GM19351 (cell line): ENCODE results near the gene KIAA2012.
"Not testable (repeated sequence)": the region's sequence is repeated elsewhere in the genome, so short reads cannot be mapped to it uniquely, and the experiment has no call there.

Source experiments
- ATAC-seq: cut with Tn5 transposase; IDR thresholded peaks from one replicate; pipeline ENCODE4 v1.9.1; 2021; ENCODE audit warnings: mild to moderate bottlenecking, moderate library complexity; ENCODE audit not compliant: unreplicated experiment

KIAA2012 gene

DNA sequence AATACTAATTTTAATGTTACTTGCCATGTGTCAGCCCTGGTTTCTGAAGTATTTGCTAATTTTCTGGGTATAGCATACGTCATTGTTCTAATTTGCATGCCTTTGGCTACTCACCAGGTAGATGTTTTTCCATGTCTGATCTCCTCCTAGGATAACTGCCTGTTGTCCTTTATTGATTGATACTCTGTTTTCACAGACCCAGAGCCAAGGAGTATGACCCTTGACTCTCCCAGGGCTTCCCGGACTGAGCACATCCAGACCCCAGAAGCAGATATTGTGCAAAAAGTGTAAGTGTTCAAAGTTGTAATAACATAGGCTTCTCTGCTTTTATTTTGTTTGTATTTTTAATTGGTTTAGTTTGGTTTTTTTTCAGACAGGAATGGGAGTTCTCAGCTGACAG is 111.5 kb downstream of the KIAA2012 start:
- ATAC-seq = no peak

DNA sequence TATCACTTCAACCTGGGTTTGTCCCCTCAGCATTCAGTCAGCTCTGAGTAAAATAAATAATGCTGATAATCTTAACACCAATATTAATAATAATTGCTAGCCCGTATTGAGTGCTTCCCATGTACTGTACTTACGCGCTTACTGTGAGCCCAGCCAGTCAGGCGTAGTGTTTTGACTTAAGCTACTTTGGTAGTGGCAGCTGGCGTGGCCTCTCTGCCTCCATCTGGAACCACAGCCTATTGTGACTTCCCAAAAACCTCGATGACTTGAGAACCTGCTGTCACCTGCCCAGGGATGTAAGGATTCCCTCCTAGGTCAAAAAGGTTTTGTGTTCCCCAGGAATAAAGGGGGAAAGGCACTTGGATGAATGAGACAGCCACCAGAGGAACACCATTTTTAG is 112.1 kb downstream of the KIAA2012 start:
- ATAC-seq = no peak

DNA sequence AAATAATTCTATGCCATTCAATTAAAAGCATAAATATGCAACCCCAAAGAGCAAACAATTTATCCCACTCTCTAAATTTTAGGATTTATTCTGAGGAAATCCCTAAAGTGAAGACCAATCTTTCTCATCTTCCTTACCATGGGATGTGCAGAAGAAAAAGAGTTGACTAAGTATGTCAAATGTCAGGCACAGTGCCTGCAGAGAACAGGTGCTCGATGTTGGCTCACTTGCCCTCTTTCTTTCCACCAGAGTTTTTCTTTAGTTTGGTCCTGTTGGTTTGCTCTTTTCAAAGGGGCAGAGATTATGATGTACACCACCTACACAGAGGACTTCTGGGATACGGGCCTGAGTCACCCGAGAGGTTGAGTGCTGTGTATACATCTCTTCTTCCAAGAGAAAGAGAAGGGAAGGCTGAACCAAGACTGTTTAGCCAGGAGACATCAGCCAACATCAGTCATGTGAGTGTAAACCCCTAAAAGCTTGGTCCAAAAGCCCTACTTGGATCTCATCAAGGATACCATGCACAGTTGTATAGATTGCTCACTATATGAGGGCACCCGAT is 113.7 kb downstream of the KIAA2012 start:
- no peak for ATAC-seq

DNA sequence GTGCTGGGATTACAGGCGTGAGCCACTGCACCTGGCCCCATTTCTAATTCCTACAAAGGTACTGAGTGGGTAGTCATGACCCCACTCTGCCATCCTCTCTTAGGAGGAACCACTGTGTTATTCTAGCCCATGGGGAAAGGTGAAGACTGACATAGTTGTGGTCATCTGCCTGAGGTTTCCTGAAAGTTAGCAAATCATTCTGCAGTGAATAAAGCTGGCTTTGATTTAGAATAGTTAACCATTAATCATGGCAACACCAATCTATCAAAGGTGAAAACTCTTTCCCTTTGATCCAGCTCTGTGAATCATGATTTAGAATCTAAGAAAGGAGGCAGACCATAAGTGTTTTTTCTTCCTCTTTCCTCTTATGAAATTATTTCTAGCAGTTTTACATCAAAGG is 114.5 kb downstream of the KIAA2012 start:
- no peak for ATAC-seq

DNA sequence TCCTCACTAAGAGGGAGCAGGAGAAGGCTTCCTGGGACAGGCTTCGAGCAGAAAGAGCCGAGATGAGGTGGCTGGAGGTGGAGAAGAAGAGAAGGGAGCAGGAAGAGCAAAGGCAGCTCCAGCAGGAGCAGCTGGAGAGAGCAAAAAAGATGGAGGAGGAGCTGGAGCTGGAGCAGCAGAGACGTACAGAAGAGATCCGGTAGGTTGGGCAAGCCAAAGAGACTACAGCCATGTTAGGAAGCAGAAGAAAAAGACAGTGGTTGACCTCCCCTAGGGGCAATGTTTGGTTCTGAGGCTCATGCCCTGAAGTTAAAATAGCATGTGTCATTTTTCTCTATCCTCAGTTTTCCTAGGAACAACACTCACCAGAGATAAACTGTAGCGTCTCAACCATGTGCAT is 120.2 kb downstream of the KIAA2012 start:
- no peak for ATAC-seq

DNA sequence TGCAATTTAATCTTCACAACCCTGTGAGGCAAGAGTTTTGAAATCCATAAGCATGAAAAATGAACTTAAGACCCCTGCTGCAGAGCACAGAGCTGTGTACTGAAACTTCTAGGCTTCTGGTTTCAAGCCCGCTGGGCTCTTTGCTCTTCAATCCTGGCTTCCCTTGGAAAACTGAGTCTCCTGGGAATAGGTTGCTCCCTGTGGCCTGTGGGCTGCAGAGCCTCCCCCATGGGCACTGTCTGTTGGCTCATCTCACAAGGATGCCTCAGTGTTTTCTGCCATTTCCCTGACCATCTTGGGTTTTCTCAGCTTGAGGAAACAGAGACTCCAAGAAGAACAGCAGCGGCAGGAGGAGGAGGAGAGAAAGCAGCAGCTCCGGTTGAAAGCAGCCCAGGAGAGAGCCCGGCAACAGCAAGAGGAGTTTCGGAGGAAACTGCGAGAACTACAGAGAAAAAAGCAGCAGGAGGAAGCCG is 120.9 kb downstream of the KIAA2012 start:
- no peak for ATAC-seq

DNA sequence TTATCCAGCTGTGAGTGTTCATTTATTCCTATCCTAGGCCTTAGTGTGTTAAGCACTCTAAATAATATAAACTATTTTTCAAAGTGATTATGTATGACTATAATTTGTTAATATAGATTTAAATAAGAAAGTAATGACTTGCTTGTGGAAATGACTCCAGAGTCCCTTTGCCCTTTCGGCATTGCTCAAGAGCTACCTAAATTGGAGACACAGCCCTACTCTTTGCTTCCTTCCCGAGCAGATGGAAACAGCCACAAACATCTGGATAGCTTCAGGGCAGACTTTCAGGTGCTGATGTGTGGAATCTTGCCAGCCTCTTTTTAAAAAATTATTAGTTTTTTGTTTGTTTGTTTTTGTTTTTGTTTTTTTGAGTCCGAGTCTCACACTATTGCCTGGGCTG is 121.4 kb downstream of the KIAA2012 start:
- no peak for ATAC-seq

DNA sequence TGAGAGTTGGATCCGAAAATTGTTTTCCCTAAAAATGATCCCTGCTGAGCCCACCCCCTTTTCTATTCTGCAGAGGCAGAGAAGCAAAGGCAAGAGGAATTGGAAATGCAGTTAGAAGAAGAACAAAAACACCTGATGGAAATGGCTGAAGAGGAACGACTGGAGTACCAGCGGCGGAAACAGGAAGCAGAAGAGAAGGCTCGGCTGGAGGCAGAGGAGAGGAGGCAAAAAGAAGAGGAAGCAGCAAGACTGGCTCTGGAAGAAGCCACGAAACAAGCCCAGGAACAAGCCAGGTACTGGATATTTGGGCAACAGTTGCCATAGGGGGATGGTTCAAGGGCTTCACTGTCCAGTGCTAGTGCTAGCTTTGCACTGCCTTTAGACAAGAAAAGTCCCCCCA is 123.7 kb downstream of the KIAA2012 start:
- ATAC-seq = no peak

DNA sequence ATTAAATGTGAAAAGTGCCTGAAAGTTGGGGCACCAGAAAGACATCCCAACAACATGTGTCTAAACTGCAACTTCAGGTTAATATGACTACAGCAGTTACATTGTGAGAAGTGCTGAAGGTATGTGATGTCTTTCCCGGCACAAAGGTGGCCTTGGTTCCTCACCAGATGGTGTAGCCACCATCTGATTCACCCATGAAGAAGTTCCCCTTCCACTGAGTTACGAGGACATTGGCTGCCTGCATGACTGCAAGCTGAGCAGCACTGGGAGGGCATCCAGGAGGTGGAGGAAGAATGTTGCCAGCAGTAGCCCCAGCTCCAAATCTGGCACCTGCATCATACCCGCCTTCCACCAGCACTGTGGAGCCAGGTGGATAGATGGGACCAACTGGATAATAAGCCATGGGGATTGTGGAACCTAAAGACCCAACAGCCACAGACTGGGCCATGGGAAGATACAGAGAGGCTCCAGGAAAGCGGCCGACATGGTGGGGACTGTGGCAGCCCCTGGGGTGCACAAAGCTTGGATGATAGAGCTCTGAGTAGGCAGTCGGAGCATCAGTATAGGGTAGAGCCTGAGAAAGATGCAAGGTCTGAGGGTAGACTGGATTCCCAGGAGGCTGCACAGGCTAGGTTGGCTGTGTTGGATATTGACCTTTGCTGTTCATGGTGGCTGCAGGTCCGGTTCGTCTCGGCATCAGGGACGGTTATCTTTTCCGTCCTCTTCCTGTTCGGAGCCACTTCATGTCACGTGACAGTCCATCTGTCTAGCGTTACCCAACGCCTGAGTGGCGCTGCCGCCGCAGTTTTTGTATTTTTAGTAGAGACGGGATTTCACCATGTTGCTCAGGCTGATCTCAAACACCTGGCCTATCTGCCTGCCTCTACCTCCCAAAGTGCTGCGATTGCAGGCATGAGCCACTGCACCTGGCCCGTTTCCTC is 128.4 kb downstream of the KIAA2012 start:
- no peak for ATAC-seq

DNA sequence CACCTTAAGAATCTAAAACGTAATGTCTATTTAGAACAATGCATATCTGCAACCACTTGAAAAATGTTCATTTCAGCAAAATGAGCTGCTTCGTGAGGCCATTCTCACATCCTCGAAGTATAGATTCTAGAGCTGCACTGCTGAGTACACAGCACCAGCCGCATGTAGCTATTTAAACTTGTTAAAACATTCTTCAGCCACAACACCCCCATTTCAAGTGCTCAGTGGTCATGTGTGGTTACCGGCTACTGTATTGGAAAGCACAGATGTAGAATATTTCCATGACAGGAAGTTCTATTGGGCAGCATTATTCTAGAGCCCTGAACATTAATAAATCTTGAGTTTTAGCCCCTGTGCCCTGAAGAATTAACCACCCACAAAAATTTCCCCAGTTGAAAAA is 130.3 kb downstream of the KIAA2012 start:
- no peak for ATAC-seq

DNA sequence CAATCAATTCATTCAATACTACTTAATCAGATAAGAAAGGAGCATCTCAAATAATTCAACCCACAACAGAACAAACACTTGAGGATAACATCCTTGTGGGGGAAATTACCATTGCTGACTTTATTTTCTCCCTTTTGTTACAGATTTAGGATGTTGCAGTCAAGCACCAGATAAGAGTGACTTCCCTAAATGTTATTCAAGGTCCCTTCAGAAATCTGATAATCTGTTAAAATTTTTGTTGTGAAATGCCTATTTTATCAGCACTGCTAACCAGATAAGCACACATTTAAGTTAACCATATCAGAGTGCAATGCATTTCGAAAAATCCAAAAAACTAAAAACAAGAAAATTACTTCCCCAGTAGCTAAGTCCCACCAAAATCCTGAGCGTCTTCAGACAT is 131.8 kb downstream of the KIAA2012 start:
- ATAC-seq = no peak

DNA sequence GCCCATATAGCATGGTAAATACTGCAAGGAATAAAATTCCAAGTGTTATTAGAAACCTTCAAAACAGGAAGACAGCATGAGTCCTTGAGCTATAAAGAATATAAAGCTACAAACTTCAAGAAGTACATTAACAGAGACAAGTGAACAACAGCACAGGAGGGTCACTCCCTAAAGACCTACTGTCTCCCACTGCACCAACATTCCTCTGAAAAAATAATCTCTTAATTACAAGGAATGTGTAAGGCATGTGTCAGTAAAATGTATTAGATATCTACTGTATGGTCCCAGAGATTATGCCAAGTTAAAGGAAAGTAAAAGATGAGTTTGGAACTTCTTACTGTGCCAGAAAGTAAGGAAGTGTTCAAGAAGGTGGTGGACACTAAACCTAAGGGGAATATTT is 135.5 kb downstream of the KIAA2012 start:
- no peak for ATAC-seq

DNA sequence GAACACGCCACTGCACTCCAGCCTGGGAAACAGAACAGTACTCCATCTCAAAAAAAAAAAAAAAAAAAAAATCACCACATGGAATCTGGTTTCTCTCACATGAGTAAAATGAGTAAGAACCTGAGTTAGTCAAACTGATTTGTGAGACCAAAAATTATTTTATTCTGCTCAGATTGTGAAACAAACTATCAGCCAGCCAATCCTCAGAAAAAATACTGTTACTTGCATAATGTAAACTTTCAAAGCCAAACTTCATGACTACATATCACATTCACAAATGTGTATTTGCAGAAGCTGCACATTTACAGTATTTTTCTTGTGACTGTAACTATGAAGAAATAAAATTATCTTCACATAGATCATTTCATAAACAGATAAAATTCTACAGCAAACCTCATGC is 142.1 kb downstream of the KIAA2012 start:
- no peak for ATAC-seq

DNA sequence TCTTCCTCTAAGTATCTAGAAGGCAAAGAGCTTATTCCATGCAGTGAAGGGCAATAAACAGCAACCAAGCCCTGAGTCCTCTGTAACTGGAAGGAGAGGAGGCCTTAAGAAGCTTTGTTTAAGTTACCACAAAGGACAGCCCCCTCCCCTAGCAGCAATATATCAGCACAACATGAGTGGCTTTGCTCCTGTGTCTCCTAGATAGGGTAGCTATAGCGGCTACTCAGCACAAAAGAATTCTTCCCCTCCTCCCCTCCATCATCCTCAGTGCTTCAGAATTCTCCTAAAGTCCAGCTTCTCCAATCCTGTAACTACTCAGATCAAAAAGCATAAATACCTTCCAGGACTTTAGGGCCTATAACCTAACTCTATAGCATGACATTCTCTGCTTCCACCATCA is 148.8 kb downstream of the KIAA2012 start:
- no peak for ATAC-seq

DNA sequence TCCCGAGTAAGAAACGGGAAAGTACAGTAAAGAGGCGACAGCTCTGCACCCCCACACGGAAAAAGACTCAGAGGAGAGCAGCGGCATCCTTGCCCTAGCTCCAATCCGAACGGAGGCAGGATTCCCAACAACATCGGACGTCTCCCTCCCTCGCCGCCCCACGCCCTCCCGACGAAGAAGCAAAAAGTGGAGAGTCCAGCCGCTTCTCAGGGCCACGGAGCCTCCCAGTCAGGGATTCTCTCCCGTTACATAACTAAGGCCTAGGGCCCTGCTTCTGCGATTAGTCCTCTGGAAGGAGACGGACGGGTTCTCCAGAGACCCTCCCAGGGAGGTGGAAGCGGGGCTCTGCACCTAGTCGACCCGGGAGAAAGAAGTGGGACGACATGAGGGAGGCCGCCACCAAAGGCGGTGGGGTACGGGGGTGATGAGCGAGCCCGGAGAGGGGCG is 164.8 kb downstream of the KIAA2012 start:
- ATAC-seq = peak; percentile 42

DNA sequence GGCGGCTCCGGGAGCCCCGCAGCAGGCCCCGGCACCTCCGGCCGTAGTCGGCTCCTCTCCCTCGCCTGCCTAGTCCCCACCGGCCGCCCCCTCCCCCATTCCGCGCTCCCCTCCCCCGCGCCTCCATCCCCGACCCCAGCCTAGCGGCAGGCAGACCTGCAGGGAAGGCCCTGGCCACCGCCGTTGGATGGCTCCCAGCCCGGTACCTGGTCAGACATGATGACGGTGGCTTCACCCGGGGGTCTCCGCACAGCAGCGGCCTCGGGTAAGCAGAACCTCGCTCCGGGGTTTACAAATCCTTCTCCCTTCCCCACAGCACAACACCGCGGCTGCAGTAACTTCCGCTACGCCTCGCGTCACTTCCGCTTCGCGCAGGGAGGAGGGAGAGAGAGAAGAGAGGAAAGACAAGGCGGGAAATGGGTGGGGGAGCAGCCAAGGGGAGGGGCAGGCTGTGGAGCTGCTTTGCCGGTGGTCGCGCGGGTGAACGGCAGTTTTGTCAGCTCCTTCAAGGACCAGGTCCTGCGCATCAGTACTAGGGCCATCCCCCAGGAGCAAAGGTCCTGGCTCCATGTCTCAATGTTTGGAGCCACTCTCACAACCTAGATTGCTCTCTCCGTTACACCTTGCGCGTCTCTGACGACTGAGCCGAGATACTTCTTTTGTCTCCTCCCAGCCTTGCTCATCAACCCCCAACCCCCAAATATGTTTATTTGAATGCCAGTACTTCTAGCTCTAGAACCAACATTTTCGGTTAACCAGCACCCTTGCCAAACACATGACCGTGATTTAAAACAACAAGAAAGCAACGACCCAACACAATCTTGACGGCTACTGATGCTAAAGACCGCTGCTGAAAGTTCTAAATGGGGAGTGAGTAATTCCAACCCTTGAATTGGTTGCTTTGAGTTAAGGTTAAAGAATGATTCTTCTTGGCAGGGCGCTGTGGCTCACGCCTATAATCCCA is 165.5 kb downstream of the KIAA2012 start, which contains the start of gene SUMO1:
Gene SUMO1, minus strand, starts transcription at position 364 of the 964 bp plus-strand sequence. Its CDS starts 146 bp downstream, at position 218.
- peak; percentile 98 for ATAC-seq

DNA sequence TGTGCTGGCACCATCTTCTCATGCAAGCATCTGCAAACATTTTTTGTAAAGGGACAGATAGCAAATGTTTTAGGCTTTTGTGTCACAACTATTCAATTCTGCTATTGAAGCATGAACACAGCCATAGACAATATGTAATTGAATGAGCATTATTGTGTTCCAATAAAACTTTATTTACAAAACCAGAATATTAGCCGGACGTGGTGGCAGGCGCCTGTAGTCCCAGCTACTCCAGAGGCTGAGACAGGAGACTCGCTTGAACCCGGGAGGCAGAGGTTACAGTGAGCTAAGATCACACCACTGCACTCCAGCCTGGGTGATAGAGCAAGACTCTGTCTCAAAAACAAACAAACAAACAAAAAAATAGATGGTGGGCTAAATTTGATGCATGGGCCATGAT is 174.7 kb downstream of the KIAA2012 start:
- not testable (repeated sequence) for ATAC-seq

DNA sequence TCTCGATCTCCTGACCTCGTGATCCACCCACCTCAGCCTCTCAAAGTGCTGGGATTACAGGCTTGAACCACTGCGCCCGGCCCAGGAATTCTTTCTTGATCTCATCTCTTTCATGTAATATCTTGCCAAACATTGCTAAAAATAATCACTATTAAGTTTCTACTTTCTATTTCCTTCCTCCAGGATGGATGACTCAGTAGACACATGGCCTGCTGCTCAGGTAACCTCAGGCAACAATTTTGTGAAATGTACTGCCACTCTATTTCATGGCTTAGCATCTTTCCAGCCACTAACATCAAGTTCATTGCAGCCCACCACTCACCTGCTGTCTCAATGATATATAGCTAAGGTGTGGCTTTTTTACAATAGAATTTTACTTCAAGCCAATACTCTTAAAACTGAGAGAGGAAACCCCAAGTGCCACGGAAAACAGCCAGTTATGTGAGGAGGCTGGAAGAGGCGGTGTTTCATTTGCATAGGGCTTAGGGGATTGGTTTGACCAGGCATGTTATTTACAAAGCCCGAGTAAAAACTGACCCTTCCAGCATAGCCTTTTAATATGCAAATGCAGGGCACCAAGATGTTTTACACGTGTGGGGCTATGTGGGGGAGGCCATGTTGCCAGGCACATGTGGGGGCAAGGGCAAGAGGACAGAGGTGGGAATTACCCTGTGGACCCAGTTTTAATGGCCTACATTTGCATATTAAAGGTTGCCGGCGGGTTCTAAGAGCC is 176.6 kb downstream of the KIAA2012 start:
- no peak for ATAC-seq

DNA sequence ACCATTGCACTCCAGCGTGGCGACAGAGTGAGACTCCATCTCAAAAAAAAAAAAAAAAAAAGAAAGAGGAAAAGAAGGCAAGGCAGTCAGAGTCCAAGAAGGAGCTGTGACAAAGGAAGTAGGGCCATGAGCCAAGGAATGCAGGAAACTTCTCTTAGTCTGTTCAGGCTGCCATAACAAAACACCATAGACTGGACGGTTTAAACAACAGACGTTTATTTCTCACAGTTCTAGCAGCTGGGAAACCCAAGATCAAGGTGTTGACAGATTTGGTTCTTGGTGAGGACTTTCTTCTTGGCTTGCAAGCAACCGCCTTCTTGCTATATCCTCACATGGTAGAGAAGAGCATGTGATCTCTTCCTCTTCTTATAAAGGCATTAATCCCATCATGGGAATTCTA is 178.4 kb downstream of the KIAA2012 start:
- ATAC-seq = no peak
